ENCODE measurements around the gene NCR2.

Gene NCR2

DNA sequence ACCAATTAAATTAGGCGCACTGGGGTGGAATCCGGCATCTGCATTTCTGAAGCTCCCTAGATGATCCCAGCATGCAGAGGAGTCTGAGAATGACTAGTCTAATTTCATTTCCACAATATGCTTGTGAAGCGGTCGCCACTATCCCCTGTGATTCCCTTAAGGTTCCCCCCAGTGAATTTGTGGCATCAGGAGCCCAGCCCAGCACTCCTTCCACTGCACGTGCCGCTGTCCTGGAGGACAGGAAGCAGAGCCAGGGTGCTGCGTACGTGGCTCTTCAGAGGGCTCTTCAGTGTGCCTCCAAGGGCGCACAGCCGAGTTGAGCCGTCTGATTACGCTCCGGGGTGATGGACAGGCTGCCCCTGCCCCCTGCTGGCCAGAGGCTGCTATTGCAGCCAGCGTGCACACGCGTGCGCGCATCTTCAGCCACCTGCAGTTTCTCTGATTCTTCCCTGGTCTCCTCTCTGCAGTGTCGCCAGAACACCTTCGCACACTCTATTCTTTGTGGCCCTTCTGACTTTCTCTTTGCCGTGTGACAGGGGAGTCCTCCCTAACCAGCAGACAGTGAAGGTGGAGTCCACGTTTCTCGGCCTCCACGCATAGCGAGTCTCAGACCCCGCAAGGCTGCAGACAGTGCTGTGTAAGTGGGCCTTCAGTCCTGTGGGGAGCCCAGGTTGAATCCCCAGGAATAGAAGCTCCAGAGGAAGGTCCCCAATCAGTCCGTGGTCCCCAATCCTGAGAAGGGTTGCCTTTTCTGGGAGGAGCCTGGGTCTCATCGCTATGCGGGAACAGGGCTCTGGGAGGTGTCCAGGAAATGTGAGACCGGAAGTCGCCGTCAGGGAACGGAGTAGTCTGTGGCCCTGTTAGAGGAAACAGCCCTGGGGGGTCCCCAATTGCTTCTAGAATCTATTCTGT, 16.5 kb upstream of the NCR2 start:
- Mint-ChIP-seq H3K4me3 (peak overlapping the region; percentile 68), H3K9me3 (no peaks in the 10 kb centered on the region), H3K4me1 (ENCODE audit: low read depth) (peaks cover 22% of the 10 kb centered on the region), H3K36me3 (ENCODE audit: low read depth) (no peaks in the 10 kb centered on the region), H3K27ac (peak overlapping the region; percentile 41), H3K27me3 (peaks cover 11% of the 10 kb centered on the region)

DNA sequence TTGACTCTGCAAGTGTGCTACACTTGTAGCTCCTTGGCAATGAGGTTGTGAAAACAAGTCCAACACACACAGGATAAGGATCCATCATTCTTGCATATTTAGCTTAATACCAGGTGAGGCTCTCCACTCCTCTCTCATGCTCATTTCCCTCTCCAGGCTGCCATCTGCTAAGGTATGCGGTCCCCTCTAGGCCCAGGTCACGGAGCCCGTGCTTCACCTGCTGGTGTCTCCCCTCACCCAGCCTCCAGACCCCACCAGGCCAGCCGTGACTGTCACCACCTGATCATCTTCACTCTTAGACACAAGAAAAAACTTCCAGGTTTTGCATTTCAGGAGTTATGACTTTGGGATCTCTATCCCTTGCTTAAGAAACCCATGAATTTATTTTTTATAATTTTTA, 14.2 kb upstream of the NCR2 start:
- H3K4me1 Mint-ChIP-seq (ENCODE audit: low read depth) = peaks cover 22% of the 10 kb centered on the region
- peaks cover 18% of the 10 kb centered on the region for H3K27me3 Mint-ChIP-seq
- no peaks in the 10 kb centered on the region for H3K36me3 Mint-ChIP-seq (ENCODE audit: low read depth)
- no peaks in the 10 kb centered on the region for H3K9me3 Mint-ChIP-seq
- no peak overlapping the region for H3K27ac Mint-ChIP-seq
- no peak overlapping the region for H3K4me3 Mint-ChIP-seq

- Mint-ChIP-seq H3K9me3 (no peaks in the 10 kb centered on the region), H3K27ac (no peak overlapping the region), H3K27me3 (peaks cover 17% of the 10 kb centered on the region), H3K4me1 (ENCODE audit: low read depth) (no peaks in the 10 kb centered on the region), H3K4me3 (no peak overlapping the region), H3K36me3 (ENCODE audit: low read depth) (no peaks in the 10 kb centered on the region)
These were observed 9.9 kb upstream of the NCR2 start for GRCh38 chr6:41325446-41326066.

- Mint-ChIP-seq H3K36me3 (ENCODE audit: low read depth) (no peaks in the 10 kb centered on the region), H3K27ac (no peak overlapping the region), H3K4me1 (ENCODE audit: low read depth) (no peaks in the 10 kb centered on the region), H3K27me3 (peaks cover 17% of the 10 kb centered on the region), H3K4me3 (no peak overlapping the region), H3K9me3 (no peaks in the 10 kb centered on the region)
These were observed 9.3 kb upstream of the NCR2 start for GRCh38 chr6:41326092-41326491.

- H3K27ac Mint-ChIP-seq = no peak overlapping the region
- peaks cover 9% of the 10 kb centered on the region for H3K4me1 Mint-ChIP-seq (ENCODE audit: low read depth)
- peaks cover 17% of the 10 kb centered on the region for H3K27me3 Mint-ChIP-seq
- no peaks in the 10 kb centered on the region for H3K36me3 Mint-ChIP-seq (ENCODE audit: low read depth)
- no peak overlapping the region for H3K4me3 Mint-ChIP-seq
- no peaks in the 10 kb centered on the region for H3K9me3 Mint-ChIP-seq
These were observed 8.2 kb upstream of the NCR2 start for GRCh38 chr6:41327177-41327576.

GRCh38 chr6:41331401-41332150, 3.8 kb upstream of the NCR2 start:
- no peak overlapping the region for H3K4me3 Mint-ChIP-seq

DNA sequence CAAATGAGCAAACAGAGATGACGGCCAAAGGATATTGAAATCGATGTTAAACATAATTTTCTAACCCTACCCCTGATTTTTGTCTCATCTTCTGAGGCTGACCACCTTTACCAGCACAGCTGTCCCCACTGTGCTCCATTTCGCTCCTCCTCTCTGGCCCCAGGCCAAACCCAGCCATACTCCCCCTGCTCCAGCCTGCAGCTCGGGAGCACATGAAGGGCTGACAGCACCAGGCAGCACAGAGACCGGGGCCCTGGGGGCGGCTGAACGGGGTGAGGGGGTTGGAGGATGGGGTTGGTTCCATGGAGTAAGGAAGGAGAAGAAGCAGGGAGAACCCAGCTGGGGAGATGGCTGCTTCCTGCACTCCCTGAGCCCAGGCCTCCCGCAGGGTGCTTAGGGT, 3.2 kb upstream of the NCR2 start:
- Mint-ChIP-seq H3K4me3 (no peak overlapping the region), H3K9me3 (no peaks in the 10 kb centered on the region), H3K27me3 (no peaks in the 10 kb centered on the region), H3K36me3 (ENCODE audit: low read depth) (no peaks in the 10 kb centered on the region), H3K4me1 (ENCODE audit: low read depth) (peaks cover 54% of the 10 kb centered on the region), H3K27ac (no peak overlapping the region)

More at GRCh38 chr6:41331401-41332150, 3.8 kb upstream of the NCR2 start:
- H3K9me3 Mint-ChIP-seq = no peaks in the 10 kb centered on the region
- H3K4me1 Mint-ChIP-seq (ENCODE audit: low read depth) = peaks cover 53% of the 10 kb centered on the region
- peak overlapping the region; percentile 19 for H3K27ac Mint-ChIP-seq
- H3K27me3 Mint-ChIP-seq = peaks cover 3% of the 10 kb centered on the region
- H3K36me3 Mint-ChIP-seq (ENCODE audit: low read depth) = no peaks in the 10 kb centered on the region

DNA sequence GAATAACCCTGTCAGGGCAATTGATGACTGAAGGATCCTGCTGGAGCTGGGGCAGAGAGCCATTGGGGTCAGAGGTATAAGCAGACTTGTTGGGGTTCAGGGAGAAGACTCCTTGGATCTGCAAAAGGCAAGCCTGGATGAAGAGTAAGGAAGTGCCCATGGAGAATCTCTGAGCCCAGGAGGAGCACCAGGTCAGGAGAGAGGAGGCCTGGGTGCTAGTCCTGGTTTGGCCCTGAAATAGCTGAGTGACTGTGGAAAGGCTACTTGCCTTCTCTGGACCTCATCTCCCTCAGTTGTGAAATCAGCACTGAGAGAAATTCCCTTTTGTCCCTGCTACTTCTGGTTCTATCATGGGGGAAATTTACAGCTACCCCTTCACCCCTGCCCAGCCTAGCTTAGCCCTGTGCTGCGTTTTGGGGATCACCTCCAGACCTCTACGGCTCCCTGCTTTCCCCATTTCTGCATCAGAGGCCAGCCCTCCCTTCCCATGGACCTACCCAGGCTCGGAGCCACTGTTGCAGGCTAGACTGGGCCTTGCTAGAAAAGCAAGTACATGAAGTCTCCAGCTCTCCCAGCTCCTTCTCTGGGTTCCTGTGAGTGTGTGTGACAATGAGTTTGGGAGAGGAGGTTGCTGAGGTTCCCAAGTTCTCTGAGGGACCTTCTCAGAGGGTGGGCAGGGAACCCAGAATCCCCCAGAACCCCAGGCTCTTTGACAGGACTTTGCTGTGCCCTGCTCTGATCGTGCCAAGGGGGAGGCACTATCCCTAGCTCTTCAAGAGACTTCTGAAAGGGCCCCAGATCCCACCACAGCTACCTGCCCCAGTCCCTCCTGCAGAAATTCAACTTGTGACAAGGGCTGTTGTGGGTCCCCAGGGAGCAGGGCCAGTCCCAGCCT, 2.3 kb upstream of the NCR2 start:
- H3K4me1 Mint-ChIP-seq (ENCODE audit: low read depth) = peaks cover 54% of the 10 kb centered on the region
- no peaks in the 10 kb centered on the region for H3K9me3 Mint-ChIP-seq
- H3K27me3 Mint-ChIP-seq = no peaks in the 10 kb centered on the region
- no peak overlapping the region for H3K4me3 Mint-ChIP-seq
- peak overlapping the region; percentile 88 for H3K27ac Mint-ChIP-seq
- H3K36me3 Mint-ChIP-seq (ENCODE audit: low read depth) = no peaks in the 10 kb centered on the region

GRCh38 chr6:41334482-41335040, 847 bp upstream of the NCR2 start:
- Mint-ChIP-seq H3K27me3 (no peaks in the 10 kb centered on the region), H3K4me3 (peak overlapping the region; percentile 60), H3K9me3 (no peaks in the 10 kb centered on the region), H3K27ac (peak overlapping the region; percentile 88), H3K36me3 (ENCODE audit: low read depth) (no peaks in the 10 kb centered on the region), H3K4me1 (ENCODE audit: low read depth) (peaks cover 54% of the 10 kb centered on the region)

GRCh38 chr6:41335943-41336342, 535 bp downstream of the NCR2 start:
- Mint-ChIP-seq H3K27me3 (no peaks in the 10 kb centered on the region), H3K4me1 (ENCODE audit: low read depth) (peaks cover 54% of the 10 kb centered on the region), H3K9me3 (no peaks in the 10 kb centered on the region), H3K27ac (peak overlapping the region; percentile 36), H3K4me3 (no peak overlapping the region), H3K36me3 (ENCODE audit: low read depth) (no peaks in the 10 kb centered on the region)

- Mint-ChIP-seq H3K27me3 (no peaks in the 10 kb centered on the region), H3K4me1 (ENCODE audit: low read depth) (peaks cover 49% of the 10 kb centered on the region), H3K36me3 (ENCODE audit: low read depth) (no peaks in the 10 kb centered on the region), H3K4me3 (no peak overlapping the region), H3K27ac (no peak overlapping the region), H3K9me3 (no peaks in the 10 kb centered on the region)
These were observed 1.4 kb downstream of the NCR2 start for GRCh38 chr6:41336824-41337223.

DNA sequence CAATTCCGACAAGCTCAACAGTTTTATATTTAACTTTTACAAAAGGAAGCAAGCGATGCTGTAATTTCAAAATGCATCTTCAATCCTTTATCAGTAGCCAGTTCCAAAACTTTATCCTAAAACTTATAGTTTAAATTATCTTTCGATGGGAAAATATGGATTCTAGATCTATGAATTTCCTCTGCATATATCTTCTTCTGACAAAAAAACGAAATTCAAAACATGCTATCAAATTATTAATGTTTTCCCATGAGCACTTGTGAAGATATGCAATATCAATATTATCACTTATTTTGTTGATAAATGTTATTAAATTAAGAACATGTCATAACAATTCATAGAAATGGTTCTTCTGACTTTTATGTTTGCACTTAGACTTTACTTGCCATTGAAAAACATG, 2.3 kb downstream of the NCR2 start:
- H3K4me3 Mint-ChIP-seq = no peak overlapping the region
- no peaks in the 10 kb centered on the region for H3K27me3 Mint-ChIP-seq
- H3K27ac Mint-ChIP-seq = no peak overlapping the region
- H3K4me1 Mint-ChIP-seq (ENCODE audit: low read depth) = peaks cover 40% of the 10 kb centered on the region
- H3K36me3 Mint-ChIP-seq (ENCODE audit: low read depth) = no peaks in the 10 kb centered on the region
- no peaks in the 10 kb centered on the region for H3K9me3 Mint-ChIP-seq

DNA sequence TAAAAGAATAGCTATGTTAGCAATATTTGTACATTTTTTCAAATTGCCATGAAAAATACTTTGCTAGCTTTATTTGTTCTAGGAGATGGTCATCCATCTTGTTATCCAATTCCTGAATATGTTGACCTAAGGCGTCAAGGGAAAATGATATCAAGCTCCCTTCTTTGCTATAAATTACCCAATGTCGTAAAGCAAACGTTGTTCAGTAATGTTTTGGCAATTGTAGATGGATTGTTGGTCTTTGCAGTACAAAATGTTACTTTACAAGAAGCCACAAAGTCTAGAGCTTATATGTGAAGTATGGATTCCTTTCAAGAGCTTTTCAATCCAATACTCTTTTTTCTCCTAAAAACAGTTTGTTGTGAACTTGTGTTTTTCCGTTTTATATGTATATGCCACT, 3.3 kb downstream of the NCR2 start:
- peaks cover 30% of the 10 kb centered on the region for H3K4me1 Mint-ChIP-seq (ENCODE audit: low read depth)
- no peak overlapping the region for H3K4me3 Mint-ChIP-seq
- H3K36me3 Mint-ChIP-seq (ENCODE audit: low read depth) = no peaks in the 10 kb centered on the region
- H3K27ac Mint-ChIP-seq = no peak overlapping the region
- H3K27me3 Mint-ChIP-seq = no peaks in the 10 kb centered on the region
- H3K9me3 Mint-ChIP-seq = no peaks in the 10 kb centered on the region

- Mint-ChIP-seq H3K27ac (no peak overlapping the region), H3K4me1 (ENCODE audit: low read depth) (peaks cover 22% of the 10 kb centered on the region), H3K4me3 (no peak overlapping the region), H3K36me3 (ENCODE audit: low read depth) (no peaks in the 10 kb centered on the region), H3K9me3 (no peaks in the 10 kb centered on the region), H3K27me3 (no peaks in the 10 kb centered on the region)
These were observed 6.2 kb downstream of the NCR2 start for GRCh38 chr6:41341580-41341979.
